Stimulated activated CD4-positive, alpha-beta T cell treated with anti-CD3 and anti-CD28 coated beads, Interleukin-4, amount 100 ng/mL, for 1 hour (primary cell): Measurements from ENCODE around the gene C11orf54.

ENCODE experiments used
- DNase-seq: peaks from one replicate; pipeline ENCODE4 v3.0.0-alpha.2; 2020

C11orf54 gene

DNA sequence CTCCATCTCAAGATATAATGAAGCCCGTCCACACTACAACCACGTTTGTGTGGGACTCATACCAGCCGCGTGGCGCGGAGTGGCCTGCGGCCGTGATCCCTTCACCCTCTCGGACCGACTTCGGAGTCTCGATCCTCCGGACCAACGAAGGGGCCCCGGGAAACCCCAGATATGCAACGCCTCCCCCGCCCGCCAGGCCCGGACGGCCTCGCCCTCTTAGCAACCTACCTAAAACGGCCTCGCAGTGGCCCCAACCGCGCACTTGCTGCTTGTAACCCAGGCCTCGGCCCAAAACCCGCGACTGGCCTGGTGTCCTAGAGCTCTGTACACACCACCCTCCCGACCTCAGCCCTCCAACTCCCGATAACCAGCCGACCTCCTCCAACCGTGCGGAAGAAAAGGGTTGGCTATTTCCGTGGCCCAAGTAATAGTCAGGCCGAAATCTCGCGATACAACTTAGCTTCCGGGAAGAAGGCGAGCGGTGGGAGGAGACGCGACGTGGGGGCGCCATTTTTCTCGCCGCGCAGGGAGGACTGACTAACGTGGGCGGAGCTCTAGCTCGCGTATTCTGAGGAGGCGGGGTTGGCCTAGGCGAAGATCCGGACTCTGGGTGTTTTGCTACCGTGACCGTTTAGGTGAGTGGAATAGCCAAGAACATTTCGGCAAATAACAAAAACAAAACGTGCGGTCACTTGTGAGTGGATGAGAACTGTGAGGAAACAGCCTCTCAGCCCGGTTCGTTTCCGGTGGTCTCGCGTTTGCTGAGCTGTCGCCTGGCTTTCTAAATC, at the start of gene C11orf54, which contains the start of gene TAF1D:
Gene C11orf54, plus strand, starts transcription at position 579 of the 788 bp plus-strand sequence. CDS start 5,722 bp downstream, outside the sequence.
Gene TAF1D, minus strand, starts transcription at position 402 of the 788 bp plus-strand sequence. CDS start 2,191 bp downstream, outside the sequence.
- DNase-seq: peak; percentile 93

- no peak for DNase-seq
These were observed 47.4 kb upstream of the C11orf54 start for GRCh38 chr11:93694109-93694508.

DNA sequence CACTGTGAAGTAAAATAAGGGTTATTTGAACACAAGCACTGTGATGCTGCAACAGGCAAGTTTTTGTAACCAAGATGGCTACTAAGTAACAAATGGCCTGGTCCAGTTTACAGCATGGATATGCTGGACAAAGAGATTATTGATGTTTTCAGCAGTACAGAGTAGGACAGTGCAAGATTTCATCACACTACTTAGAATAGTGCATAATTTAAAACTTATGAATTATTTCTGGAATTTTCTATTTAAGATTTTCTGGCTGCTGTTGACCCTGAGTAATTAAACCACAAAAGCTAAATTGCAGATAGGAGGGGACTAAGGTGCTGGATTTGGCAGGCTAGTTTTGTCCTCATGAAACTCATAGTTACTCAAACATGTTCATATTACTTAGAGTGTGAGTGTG, 46.9 kb upstream of the C11orf54 start:
- no peak for DNase-seq

GRCh38 chr11:93697611-93698010, 43.9 kb upstream of the C11orf54 start:
- no peak for DNase-seq

GRCh38 chr11:93700830-93701229, 40.6 kb upstream of the C11orf54 start:
- no peak for DNase-seq

DNA sequence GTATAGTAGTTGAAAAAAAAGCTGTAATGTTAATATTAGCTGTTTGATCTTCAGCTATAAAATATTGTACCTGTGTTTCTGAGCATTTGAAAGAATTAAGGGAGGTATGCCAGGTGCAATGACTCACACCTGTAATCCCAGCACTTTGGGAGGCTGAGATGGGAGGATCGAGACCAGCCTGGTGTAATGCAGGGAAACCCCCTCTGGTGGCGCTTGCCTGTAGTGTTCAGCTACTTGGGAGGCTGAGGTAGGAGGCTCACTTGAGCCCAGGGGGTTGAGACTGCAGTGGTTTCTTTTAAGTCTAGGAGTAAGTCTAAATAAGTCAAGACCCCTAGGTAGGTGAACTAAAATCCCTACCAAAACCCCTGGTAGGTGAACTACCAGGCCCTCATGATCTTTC, 37.2 kb upstream of the C11orf54 start:
- no peak for DNase-seq

DNA sequence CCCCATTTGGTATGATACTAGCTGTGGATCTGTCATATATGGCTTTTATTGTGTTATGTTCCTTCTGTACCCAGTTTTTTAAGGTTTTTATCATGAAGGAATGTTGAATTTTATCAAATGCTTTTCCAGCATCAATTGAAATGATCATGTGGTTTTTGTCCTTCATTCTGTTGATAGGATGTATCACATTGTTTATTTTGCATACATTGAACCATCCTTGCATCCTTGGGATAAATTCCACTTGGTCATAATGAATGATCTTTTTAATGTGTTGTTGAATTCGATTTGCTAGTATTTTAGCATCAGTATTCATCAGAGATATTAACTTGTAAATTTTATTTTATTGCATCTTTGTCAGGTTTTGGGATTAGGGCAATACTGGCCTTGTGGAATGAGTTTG, 31.2 kb upstream of the C11orf54 start:
- DNase-seq: no peak

DNA sequence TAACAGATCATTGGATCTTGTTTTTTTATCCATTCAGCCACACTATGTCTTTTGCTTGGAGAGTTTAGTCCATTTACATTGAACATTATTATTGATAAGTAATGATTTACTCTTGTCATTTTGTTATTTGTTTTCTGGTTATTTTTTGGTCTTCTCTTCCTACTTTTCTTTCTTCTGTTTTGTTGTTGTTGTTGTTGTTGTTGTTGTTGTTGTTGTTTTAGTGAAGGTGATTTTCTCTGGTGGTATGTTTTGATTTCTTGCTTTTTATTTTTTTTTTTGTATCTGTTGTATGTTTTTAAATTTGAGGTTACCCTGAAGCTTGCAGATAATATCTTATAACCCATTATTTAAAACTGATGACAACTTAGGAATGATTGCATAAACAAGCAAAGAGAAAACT, 28.8 kb upstream of the C11orf54 start:
- no peak for DNase-seq

- no peak for DNase-seq
These were observed 25.6 kb upstream of the C11orf54 start for GRCh38 chr11:93715797-93716396.

- DNase-seq: no peak
These were observed 24.0 kb upstream of the C11orf54 start for GRCh38 chr11:93717501-93717900.

DNA sequence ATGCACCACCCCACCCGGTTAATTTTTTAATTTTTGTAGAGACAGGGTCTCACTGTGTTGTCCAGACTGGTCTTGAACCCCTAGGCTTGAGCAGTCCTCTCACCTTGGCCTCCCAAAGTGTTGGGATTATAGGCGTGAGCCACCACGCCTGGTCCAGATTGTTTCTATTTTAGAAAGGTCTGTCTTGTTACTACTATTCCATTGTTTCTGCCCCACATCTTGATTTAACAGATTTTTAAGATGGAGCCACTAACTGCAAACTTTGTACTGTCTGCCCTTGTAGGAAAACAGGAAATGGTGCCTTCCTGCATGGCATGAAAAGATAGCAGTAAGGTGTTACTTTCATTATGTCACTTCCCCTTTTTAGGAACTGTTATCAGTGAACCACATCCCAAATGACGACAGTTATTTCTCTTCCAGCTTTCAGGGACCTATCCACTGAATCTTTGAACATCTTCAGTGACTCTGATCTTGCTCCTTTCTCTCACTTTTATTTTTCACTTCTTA, 23.4 kb upstream of the C11orf54 start:
- DNase-seq: no peak

GRCh38 chr11:93719310-93719709, 22.2 kb upstream of the C11orf54 start:
- DNase-seq: no peak

DNA sequence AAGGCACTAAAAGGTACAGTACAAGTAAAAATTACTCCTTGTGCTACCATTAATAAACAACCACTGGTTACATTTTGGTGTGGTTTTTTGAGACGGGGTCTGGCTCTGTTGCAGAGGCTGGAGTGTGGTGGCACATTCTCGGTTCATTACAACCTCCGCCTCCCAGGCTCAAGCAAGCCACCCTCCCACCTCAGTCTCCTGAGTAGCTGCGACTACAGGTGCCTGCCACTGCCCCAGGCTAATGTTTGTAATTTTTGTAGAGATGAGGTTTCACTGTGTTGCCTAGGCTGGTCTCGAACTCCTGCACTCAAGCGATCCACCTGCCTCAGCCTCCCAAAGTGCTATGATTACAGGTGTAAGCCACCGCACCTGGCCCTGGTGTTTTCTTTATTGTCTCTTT, 20.9 kb upstream of the C11orf54 start:
- DNase-seq: no peak

DNA sequence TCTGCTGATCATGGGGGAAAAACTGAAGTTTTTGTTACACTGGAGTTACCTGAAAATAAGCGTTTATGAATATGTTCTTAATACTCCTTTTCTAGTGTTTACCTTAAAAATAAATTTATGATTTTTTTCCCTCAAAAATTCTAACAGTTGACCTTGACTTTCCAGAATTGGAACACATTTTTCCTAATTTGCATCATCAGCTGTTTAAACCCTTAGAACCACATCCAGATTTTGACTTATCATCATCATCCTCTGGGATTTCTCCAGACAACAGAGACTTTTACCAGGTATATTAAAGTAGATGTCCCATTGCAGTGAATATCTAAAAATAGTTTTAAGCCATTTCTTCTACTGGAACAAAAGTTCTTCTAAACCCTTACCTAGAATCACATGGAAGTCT, 17.4 kb upstream of the C11orf54 start:
- no peak for DNase-seq

DNA sequence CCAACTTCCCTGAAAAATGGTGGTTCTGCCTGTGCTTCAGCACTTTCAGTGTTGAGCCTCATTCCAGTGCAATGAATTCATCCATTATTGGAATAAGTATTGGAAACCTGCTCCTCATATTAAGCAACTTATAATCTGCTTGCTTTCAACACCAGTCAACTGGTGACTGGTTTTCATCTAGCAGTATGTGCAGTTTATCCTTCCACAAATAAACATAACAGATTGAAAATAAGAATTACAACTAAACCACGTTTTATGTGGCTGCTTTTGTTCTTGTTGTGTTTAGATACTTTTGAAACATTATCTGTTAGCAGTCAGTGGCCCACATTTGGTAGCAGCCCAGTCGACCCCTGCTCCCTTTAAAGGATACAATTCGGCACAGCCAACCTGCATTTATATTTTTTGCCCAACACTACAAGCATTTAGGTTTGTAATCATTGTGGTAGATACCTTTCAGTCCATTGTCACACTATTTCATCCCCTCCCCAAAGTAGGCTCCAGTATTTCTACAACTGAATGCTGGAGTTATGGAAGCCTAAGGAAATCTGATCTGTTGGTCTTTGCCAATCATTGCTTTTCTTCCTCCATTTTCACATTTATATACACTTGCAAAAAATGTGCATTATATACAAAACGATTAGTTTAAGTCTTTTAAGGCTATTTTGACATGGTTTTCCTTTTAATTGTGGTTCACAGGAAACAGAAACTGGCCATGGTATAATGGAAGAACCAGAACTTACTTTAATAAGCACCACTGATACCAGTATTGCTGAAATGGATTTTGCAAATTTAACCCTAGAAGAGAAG, 13.3 kb upstream of the C11orf54 start:
- no peak for DNase-seq

DNA sequence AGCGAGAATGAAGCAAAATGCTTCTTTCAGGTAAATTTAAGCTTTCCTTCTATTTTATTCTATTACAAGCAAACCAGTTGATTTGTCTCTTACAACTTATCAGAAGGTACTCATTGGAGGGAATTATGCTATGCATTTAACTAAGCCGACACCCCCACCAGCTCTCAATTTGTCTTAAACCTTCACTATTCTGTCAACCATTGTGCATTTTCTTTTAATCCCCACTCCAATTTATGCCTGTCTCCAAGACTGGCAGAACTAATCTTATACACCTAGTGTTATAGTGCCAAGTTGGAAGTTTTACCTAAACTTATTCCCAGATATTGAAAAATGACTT, 12.7 kb upstream of the C11orf54 start:
- DNase-seq: no peak

DNA sequence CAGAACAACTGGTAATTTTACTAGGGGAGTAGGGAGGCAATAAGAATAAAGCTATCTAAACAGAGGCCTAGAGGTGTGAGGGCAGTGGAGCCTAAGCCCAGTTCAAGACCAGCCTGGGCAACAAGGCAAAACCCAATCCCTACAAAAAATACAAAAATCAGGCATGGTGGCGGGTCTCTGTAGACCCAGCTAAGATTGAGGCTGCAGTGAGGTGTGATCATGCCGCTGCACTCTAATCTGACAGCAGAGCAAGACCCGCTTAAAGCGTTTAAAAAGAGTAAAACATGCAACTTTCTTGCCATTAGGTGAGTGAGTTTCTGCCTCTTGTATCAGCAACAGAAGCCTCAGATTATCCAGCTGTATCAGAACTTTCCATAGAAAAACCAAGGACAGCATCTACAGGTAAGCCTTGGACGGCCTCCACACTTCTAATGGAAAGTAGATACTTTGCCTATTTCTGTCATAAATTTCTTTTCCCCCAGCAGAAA, 12.3 kb upstream of the C11orf54 start:
- DNase-seq: no peak

GRCh38 chr11:93730108-93731107, 11.1 kb upstream of the C11orf54 start:
- no peak for DNase-seq

DNA sequence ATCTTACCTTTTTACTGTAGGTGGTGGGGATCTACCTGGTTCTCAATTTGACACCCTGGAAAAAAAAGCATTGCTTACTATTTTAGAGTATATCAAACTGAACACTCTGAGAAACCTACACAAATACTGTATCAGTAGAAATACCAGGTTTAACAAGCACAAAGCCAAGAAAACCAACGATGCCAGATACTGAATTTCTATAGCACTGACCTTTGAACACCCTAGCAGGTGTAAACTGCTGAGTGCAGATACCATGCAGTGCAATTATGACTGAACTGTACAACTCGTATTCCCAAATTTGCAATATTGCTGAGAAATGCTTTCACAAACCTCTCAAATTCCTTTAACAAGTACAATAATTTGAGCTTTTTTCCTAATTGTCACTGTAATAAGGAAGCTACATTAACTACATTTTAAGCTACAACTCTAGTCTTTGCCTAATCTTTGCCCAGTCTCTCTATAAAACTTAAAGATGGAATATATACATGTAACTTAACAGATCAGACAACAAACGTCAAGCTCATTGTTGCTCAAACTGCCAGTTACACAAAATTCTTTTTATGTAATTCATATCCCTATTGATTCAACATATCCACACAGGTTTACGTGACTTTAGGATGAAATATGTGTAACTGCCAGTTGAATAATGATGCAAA, 9.1 kb upstream of the C11orf54 start:
- no peak for DNase-seq

DNA sequence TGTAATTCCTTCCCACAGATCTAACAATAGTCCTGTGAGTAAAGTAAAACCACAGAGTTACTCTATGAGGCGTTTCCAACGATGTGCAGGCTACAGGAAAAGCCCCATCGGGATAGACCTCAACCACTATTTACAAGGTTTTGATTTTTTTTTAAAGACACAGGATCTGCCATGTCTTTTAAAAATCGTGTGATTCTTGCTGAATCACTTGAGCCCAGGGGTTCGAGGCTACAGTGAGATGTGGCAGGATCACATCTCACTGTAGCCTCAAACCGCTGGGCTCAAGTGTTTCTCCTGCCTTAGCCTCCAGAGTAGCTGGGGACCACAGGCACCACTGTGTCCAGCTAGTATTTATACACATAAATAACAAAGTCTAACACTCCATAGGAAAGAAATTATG, 8.0 kb upstream of the C11orf54 start:
- DNase-seq: no peak

DNA sequence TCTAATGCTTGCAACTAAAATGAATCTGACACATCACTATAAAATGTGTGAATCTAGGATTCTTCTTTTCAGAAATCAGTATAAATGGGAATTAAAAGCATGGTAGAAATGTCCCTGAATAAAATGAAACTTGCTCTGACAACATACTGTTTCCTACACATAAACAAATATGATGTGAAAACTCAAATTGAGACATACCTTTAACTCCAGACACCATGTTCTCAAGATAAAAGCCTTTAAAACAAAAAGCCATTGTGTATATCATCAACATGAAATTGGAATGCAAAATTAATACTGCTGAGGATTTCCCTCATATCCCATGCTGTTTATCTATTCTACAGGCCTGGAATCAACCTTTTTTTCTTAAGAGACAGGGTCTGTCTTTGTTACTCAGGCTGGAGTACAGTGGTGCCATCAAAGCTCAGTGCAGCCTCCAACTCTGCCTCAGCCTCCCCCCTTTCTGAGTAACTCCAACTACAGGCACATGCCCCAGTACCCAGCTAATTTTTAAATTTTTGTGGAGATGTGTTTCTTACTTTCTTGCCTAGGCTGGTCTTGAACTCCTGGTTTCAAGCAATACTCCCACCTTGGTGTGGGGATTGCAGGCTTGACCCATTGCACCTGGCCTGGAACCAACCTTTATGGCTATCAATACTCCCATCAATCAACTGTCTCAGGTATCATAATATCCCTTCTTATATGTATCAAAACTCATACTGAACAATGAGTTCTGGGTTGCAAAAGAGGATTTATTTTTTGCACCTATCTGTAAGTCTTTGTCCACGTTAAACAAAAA, 6.8 kb upstream of the C11orf54 start:
- no peak for DNase-seq
